ENCODE measurements around the gene PTX3.
A peak's percentile ranks its signal among the peaks of the same experiment; 100 is the strongest.

Gene PTX3

GRCh38 chr3:157429708-157430107, 6.9 kb upstream of the PTX3 start:
- Histone ChIP-seq H3K27me3 (ENCODE audit: insufficient read depth, low read length) (no peaks in the 10 kb centered on the region), H4K12ac (ENCODE audit: low read depth, low read length) (no peak overlapping the region), H3K23ac (ENCODE audit: low read length) (no peak overlapping the region), H3K9ac (ENCODE audit: low read length) (no peak overlapping the region), H3K4ac (ENCODE audit: low read depth, low read length) (no peak overlapping the region), H3K27ac (ENCODE audit: low read depth, low read length) (no peak overlapping the region), H2BK5ac (ENCODE audit: low read depth, low read length, poor library complexity) (no peak overlapping the region), H2AFZ (ENCODE audit: insufficient read depth, low read length, poor library complexity) (no peak overlapping the region), H3K14ac (ENCODE audit: low read length) (no peak overlapping the region), H4K8ac (ENCODE audit: low read depth, low read length) (no peak overlapping the region), H4K91ac (ENCODE audit: low read depth, low read length) (no peak overlapping the region), H3K18ac (ENCODE audit: low read length) (no peak overlapping the region), H3K4me3 (ENCODE audit: low read depth, low read length) (no peak overlapping the region), H2BK120ac (ENCODE audit: insufficient read depth, low read length, poor library complexity) (no peak overlapping the region), H3K4me1 (ENCODE audit: control insufficient read depth in 1 of 2, insufficient read depth in 2 of 2, low read length in 2 of 2) (no peaks in the 10 kb centered on the region), H2BK12ac (ENCODE audit: low read length) (no peak overlapping the region), H3K4me2 (ENCODE audit: low read length) (no peak overlapping the region), H3K36me3 (ENCODE audit: control insufficient read depth in 1 of 2, insufficient read depth in 2 of 2, low read length in 2 of 2) (no peaks in the 10 kb centered on the region), H3K79me2 (ENCODE audit: control insufficient read depth, insufficient read depth, low read length, poor library complexity) (no peaks in the 10 kb centered on the region), H2AK5ac (ENCODE audit: low read length) (no peak overlapping the region), H3K79me1 (ENCODE audit: low read length) (no peaks in the 10 kb centered on the region), H3K9me3 (ENCODE audit: insufficient read depth, low read depth, low read length) (no peaks in the 10 kb centered on the region)
- no CpG with 5 or more reads among the region's 2 CpGs for WGBS (ENCODE audit: extremely low coverage, insufficient coverage, insufficient read length)
- DNase-seq = peak in 1 of 2 donors; percentile 15

GRCh38 chr3:157438194-157438730, 1.6 kb downstream of the PTX3 start:
- H3K4ac ChIP-seq (ENCODE audit: low read depth, low read length) = no peak overlapping the region
- no peaks in the 10 kb centered on the region for H3K79me1 ChIP-seq (ENCODE audit: low read length)
- peak overlapping the region; percentile 42 for H2AFZ ChIP-seq (ENCODE audit: insufficient read depth, low read length, poor library complexity)
- WGBS (ENCODE audit: extremely low coverage, insufficient coverage, insufficient read length) = no CpG with 5 or more reads among the region's 22 CpGs
- H3K18ac ChIP-seq (ENCODE audit: low read length) = no peak overlapping the region
- no peak overlapping the region for H3K23ac ChIP-seq (ENCODE audit: low read length)
- no peak overlapping the region for H3K27ac ChIP-seq (ENCODE audit: low read depth, low read length)
- no peak for DNase-seq
- peak overlapping the region; percentile 87 for H3K4me2 ChIP-seq (ENCODE audit: low read length)
- no peak overlapping the region for H3K9ac ChIP-seq (ENCODE audit: low read length)
- H3K9me3 ChIP-seq (ENCODE audit: insufficient read depth, low read depth, low read length) = no peaks in the 10 kb centered on the region
- no peak overlapping the region for H2BK5ac ChIP-seq (ENCODE audit: low read depth, low read length, poor library complexity)
- H2BK120ac ChIP-seq (ENCODE audit: insufficient read depth, low read length, poor library complexity) = no peak overlapping the region
- no peak overlapping the region for H3K14ac ChIP-seq (ENCODE audit: low read length)
- no peak overlapping the region for H4K8ac ChIP-seq (ENCODE audit: low read depth, low read length)
- H2BK12ac ChIP-seq (ENCODE audit: low read length) = no peak overlapping the region
- no peaks in the 10 kb centered on the region for H3K36me3 ChIP-seq (ENCODE audit: control insufficient read depth in 1 of 2, insufficient read depth in 2 of 2, low read length in 2 of 2)
- H3K79me2 ChIP-seq (ENCODE audit: control insufficient read depth, insufficient read depth, low read length, poor library complexity) = peaks cover 2% of the 10 kb centered on the region
- H4K12ac ChIP-seq (ENCODE audit: low read depth, low read length) = no peak overlapping the region
- H3K4me1 ChIP-seq (ENCODE audit: control insufficient read depth in 1 of 2, insufficient read depth in 2 of 2, low read length in 2 of 2) = peaks cover 3 to 6% of the 10 kb centered on the region in 2 experiments
- H4K91ac ChIP-seq (ENCODE audit: low read depth, low read length) = no peak overlapping the region
- peak overlapping the region; percentile 69 for H3K4me3 ChIP-seq (ENCODE audit: low read depth, low read length)
- H3K27me3 ChIP-seq (ENCODE audit: insufficient read depth, low read length) = peaks cover 17% of the 10 kb centered on the region
- no peak overlapping the region for H2AK5ac ChIP-seq (ENCODE audit: low read length)

- Histone ChIP-seq H3K4me3 (ENCODE audit: low read depth, low read length) (no peak overlapping the region), H4K12ac (ENCODE audit: low read depth, low read length) (no peak overlapping the region), H3K79me2 (ENCODE audit: control insufficient read depth, insufficient read depth, low read length, poor library complexity) (peaks cover 2% of the 10 kb centered on the region), H4K8ac (ENCODE audit: low read depth, low read length) (no peak overlapping the region), H3K9ac (ENCODE audit: low read length) (no peak overlapping the region), H4K91ac (ENCODE audit: low read depth, low read length) (no peak overlapping the region), H2BK12ac (ENCODE audit: low read length) (no peak overlapping the region), H3K23ac (ENCODE audit: low read length) (no peak overlapping the region), H3K9me3 (ENCODE audit: insufficient read depth, low read depth, low read length) (no peaks in the 10 kb centered on the region), H3K4me2 (ENCODE audit: low read length) (no peak overlapping the region), H2BK5ac (ENCODE audit: low read depth, low read length, poor library complexity) (no peak overlapping the region), H3K4me1 (ENCODE audit: control insufficient read depth in 1 of 2, insufficient read depth in 2 of 2, low read length in 2 of 2) (peaks cover 3 to 6% of the 10 kb centered on the region in 2 experiments), H3K27me3 (ENCODE audit: insufficient read depth, low read length) (peaks cover 17% of the 10 kb centered on the region), H3K4ac (ENCODE audit: low read depth, low read length) (no peak overlapping the region), H2AK5ac (ENCODE audit: low read length) (no peak overlapping the region), H2BK120ac (ENCODE audit: insufficient read depth, low read length, poor library complexity) (no peak overlapping the region), H3K18ac (ENCODE audit: low read length) (no peak overlapping the region), H3K27ac (ENCODE audit: low read depth, low read length) (no peak overlapping the region), H3K79me1 (ENCODE audit: low read length) (no peaks in the 10 kb centered on the region), H3K36me3 (ENCODE audit: control insufficient read depth in 1 of 2, insufficient read depth in 2 of 2, low read length in 2 of 2) (no peaks in the 10 kb centered on the region), H3K14ac (ENCODE audit: low read length) (no peak overlapping the region), H2AFZ (ENCODE audit: insufficient read depth, low read length, poor library complexity) (no peak overlapping the region)
- DNase-seq = no peak
- no CpG with 5 or more reads among the region's 2 CpGs for WGBS (ENCODE audit: extremely low coverage, insufficient coverage, insufficient read length)
These were observed 4.5 kb downstream of the PTX3 start for GRCh38 chr3:157441102-157441624.

GRCh38 chr3:157442729-157443128, 6.1 kb downstream of the PTX3 start:
- Histone ChIP-seq H4K12ac (ENCODE audit: low read depth, low read length) (no peak overlapping the region), H3K9me3 (ENCODE audit: insufficient read depth, low read depth, low read length) (no peaks in the 10 kb centered on the region), H3K79me2 (ENCODE audit: control insufficient read depth, insufficient read depth, low read length, poor library complexity) (peaks cover 2% of the 10 kb centered on the region), H3K14ac (ENCODE audit: low read length) (no peak overlapping the region), H3K27me3 (ENCODE audit: insufficient read depth, low read length) (peaks cover 5% of the 10 kb centered on the region), H2AK5ac (ENCODE audit: low read length) (no peak overlapping the region), H2BK120ac (ENCODE audit: insufficient read depth, low read length, poor library complexity) (no peak overlapping the region), H3K18ac (ENCODE audit: low read length) (no peak overlapping the region), H3K23ac (ENCODE audit: low read length) (no peak overlapping the region), H3K4me1 (ENCODE audit: control insufficient read depth in 1 of 2, insufficient read depth in 2 of 2, low read length in 2 of 2) (peaks cover 0 to 6% of the 10 kb centered on the region in 2 experiments), H4K8ac (ENCODE audit: low read depth, low read length) (no peak overlapping the region), H3K79me1 (ENCODE audit: low read length) (no peaks in the 10 kb centered on the region), H3K36me3 (ENCODE audit: control insufficient read depth in 1 of 2, insufficient read depth in 2 of 2, low read length in 2 of 2) (no peaks in the 10 kb centered on the region), H3K4ac (ENCODE audit: low read depth, low read length) (no peak overlapping the region), H2BK12ac (ENCODE audit: low read length) (no peak overlapping the region), H3K9ac (ENCODE audit: low read length) (no peak overlapping the region), H3K4me3 (ENCODE audit: low read depth, low read length) (no peak overlapping the region), H3K4me2 (ENCODE audit: low read length) (no peak overlapping the region), H4K91ac (ENCODE audit: low read depth, low read length) (no peak overlapping the region), H2AFZ (ENCODE audit: insufficient read depth, low read length, poor library complexity) (no peak overlapping the region), H3K27ac (ENCODE audit: low read depth, low read length) (no peak overlapping the region), H2BK5ac (ENCODE audit: low read depth, low read length, poor library complexity) (no peak overlapping the region)
- DNase-seq = no peak
- no CpG with 5 or more reads among the region's 2 CpGs for WGBS (ENCODE audit: extremely low coverage, insufficient coverage, insufficient read length)
